Omental fat pad (tissue), 4 donors: ENCODE measurements around the gene FCRL6. TPM values are rescaled to one million over a fixed set of nuclear protein-coding genes. Genes with fewer than 3 reads are reported as not detected.

Experiments used
- ATAC-seq: fragments of 150-250 bp; one replicate; pipeline ENCODE4 v1.9.1; 2016; ENCODE audit warnings: mild to moderate bottlenecking, moderate library complexity; ENCODE audit not compliant: low FRiP score
- DNase-seq: peaks from one replicate; pipeline ENCODE4 v3.0.0-alpha.2; 2019; ENCODE audit warnings: low spot score
- CTCF ChIP-seq, 3 donors: fragments of 450-650 bp; IDR thresholded peaks; one replicate each; pipeline ENCODE4 v1.5.1; 2016 to 2017; ENCODE audit warnings: antibody characterized with exemption in 3 of 3, mild to moderate bottlenecking in 3 of 3, moderate library complexity in 2 of 3
- small RNA-seq: library from RNA; depleted of rRNA; stranded (forward); fragments of <200 nt; gene quantifications from one replicate; pipeline ENCODE3, GENCODE V24; 2016
- total RNA-seq, 4 donors: library from RNA; depleted of rRNA; stranded (reverse); fragments of >200 nt; gene quantifications; one replicate each; pipeline ENCODE4 v1.1.0, GENCODE V29; 2016

Gene FCRL6
- total RNA-seq, 4 donors from 2014 or later = 0.93 to 1.9 (median 1.4) TPM

- no peak for TF ChIP-seq CTCF (IDR thresholded peaks at IDR 0.05)
- no peak for DNase-seq
- no peak for ATAC-seq
Observed at GRCh38 chr1:159859767-159860322, 57.7 kb downstream of the FCRL6 start.

- no peak for TF ChIP-seq CTCF (IDR thresholded peaks at IDR 0.05)
- DNase-seq (no peak), ATAC-seq (no peak)
Observed at GRCh38 chr1:159860456-159860855, 58.3 kb downstream of the FCRL6 start.

GRCh38 chr1:159861218-159861617 is 59.1 kb downstream of the FCRL6 start:
- TF ChIP-seq CTCF (IDR thresholded peaks at IDR 0.05) = no peak
- ATAC-seq (no peak), DNase-seq (no peak)

- DNase-seq = no peak
- ATAC-seq = no peak
- TF ChIP-seq CTCF (IDR thresholded peaks at IDR 0.05) = no peak
Observed at GRCh38 chr1:159862031-159862430, 59.9 kb downstream of the FCRL6 start.

DNA sequence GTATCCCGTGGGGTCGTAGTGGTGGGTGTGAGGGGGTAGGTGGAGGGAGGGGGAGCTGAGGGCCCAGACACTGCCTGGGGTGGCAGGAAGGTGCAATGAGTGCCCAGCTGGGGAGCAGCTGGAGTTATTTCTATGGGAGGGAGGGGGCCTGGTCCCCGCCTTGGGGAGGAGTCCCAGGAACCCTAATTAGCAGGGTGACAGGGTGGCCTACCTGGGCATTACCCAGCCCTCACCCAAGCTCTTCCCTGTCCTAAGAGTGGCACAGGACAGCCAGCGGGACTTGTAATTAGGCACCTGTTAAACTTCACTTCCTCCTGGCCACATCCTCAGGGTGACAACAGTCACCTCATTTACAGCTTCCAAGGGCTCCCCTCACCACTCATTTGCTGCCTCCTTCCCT is 60.4 kb downstream of the FCRL6 start, which contains the start of gene VSIG8:
TSS of gene VSIG8 (minus strand) at position 101 of the 400 bp plus-strand sequence. CDS start 136 bp downstream, outside the sequence.
- ATAC-seq (no peak), DNase-seq (no peak)
- TF ChIP-seq CTCF (IDR thresholded peaks at IDR 0.05) = no peak

DNA sequence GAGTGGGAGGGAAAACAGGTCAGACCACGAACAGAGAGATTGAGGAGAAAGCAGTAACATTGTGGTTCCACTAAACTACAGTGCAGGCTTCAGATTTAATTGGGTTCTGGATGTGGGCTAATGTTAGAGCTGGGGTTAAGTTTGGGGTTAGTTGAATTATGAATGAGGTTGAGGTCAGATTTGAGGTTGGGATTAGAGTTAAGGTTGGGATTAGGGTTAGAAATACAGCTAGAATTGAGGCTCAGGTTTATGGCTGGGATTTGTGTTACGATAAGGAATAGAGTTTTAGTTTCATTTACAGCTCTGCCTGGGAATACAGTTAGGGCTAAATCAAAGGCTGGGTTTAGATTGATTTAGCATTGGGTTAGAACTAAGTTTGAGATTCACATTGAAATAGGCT is 62.1 kb downstream of the FCRL6 start:
- no peak for DNase-seq
- no peak for ATAC-seq
- no peak for TF ChIP-seq CTCF (IDR thresholded peaks at IDR 0.05)

Small RNA genes lying within 50 kb of the gene (small RNA-seq; reads per million reads assigned to genes)
- not detected for gene RF00570

Other genes starting within 250 kb of the FCRL6 start
- not detected for gene APCS, start 214.5 kb upstream of the FCRL6 start, total RNA-seq
- under 1 TPM in 2 of 4 donors, not detected in 2; 0.38 to 0.96 TPM for gene CRP, start 87.8 kb upstream of the FCRL6 start, total RNA-seq
- 100 to 1,000 TPM in 2 of 4 donors, 10 to 100 TPM in 2; 93.1 to 108 (median 98.6) TPM for gene DUSP23, start 21.4 kb upstream of the FCRL6 start, total RNA-seq
- gene SLAMF8, start 24.5 kb downstream of the FCRL6 start, total RNA-seq = 10 to 100 TPM in 2 of 4 donors, 1 to 10 TPM in 2; 8.9 to 36.0 (median 11.2) TPM
- gene VSIG8, start 60.3 kb downstream of the FCRL6 start, total RNA-seq = not detected
- 1 to 10 TPM in 1 of 4 donors, under 1 TPM in 2, not detected in 1; 0.84 to 5.3 (median 0.95) TPM for gene CFAP45, start 97.8 kb downstream of the FCRL6 start, total RNA-seq
- gene TAGLN2, start 123.1 kb downstream of the FCRL6 start, total RNA-seq = 100 to 1,000 TPM; 242 to 569 (median 258) TPM
- 10 to 100 TPM in 1 of 4 donors, 1 to 10 TPM in 2, not detected in 1; 4.3 to 11.0 (median 9.4) TPM for gene IGSF9, start 143.3 kb downstream of the FCRL6 start, total RNA-seq
- gene SLAMF9, start 151.9 kb downstream of the FCRL6 start, total RNA-seq = 1 to 10 TPM in 2 of 4 donors, under 1 TPM in 1, not detected in 1; 0.56 to 7.2 (median 1.0) TPM
- gene PIGM, start 229.6 kb downstream of the FCRL6 start, total RNA-seq = 1 to 10 TPM; 3.0 to 4.7 (median 4.0) TPM